ENCODE results near the gene FATE1.

Gene FATE1

DNA sequence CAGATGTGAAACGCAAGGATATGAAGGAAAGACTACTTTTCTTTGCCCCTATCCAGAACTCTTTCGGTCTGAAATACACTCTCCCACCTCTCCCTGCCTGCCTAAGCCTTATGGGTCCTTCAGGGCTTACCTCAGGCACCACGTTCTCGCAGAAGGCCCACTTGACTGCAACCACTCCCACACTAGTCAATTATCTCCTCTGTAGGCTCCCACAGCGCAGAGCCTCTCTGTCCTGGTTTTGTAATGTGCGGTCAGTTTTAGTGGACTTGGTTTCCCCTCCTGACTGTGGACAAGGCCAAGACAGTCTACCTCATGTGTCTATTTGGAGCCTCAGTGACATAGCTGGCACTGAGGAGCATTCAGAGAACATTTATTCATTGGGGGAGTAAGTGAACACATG lies 29.8 kb downstream of the FATE1 start:
- DNase-seq: no peak

DNA sequence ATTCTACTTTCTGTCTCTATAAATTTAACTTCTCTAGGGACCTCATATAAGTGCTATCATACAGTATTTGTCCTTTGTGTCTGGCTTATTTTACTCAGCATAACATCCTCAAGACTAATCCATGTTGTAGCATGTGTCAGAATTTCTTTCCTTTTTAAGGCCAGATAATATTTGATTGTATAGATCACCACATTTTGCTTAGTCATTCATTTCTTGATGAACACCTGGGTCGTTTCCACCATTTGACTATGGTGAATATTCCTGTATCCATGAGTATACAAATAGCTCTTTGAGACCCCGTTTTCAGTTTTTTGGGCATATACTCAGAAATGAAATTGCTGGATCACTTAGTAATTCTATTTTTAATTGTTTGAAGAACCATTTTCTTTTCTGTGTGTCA lies 30.7 kb downstream of the FATE1 start:
- no peak for DNase-seq

DNA sequence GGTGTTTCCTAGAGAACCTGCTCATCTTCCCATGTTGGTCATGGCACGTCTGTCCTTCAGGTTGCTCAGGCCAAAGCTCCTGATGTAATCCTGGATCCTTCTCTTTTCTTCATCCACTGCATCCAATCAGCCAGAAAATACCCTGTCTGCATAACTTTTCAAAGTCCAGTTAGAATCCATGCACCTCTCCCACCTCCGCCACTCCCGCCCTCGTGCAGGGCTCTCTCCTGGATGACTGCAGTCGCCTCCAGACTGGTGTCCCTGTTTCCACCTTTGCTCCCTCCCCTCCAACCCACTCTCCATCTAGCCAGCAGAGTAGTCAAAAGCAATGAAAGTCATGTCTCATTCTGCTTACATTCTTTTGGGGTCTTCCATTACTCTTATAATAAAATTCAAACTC lies 34.7 kb downstream of the FATE1 start:
- no peak for DNase-seq

DNA sequence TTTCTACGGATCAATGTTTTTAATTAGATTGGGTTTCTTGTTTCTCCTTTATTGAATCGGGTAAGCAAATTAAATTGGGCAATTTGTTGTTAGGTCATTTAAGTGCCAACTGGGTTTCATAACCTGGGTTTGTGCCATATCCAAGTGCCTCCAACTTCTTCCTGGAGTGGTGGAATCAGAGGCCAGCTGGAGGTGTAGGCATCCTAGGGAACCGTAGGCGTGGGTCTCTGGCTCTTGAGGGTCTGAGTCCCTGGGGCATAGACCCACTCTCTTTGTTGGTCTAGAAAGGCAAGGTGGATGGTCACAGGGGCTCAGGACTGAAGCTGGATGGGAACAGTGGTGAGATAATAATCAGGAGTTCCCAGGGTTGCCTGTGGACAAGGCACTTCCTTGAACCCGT lies 37.0 kb downstream of the FATE1 start:
- no peak for DNase-seq

DNA sequence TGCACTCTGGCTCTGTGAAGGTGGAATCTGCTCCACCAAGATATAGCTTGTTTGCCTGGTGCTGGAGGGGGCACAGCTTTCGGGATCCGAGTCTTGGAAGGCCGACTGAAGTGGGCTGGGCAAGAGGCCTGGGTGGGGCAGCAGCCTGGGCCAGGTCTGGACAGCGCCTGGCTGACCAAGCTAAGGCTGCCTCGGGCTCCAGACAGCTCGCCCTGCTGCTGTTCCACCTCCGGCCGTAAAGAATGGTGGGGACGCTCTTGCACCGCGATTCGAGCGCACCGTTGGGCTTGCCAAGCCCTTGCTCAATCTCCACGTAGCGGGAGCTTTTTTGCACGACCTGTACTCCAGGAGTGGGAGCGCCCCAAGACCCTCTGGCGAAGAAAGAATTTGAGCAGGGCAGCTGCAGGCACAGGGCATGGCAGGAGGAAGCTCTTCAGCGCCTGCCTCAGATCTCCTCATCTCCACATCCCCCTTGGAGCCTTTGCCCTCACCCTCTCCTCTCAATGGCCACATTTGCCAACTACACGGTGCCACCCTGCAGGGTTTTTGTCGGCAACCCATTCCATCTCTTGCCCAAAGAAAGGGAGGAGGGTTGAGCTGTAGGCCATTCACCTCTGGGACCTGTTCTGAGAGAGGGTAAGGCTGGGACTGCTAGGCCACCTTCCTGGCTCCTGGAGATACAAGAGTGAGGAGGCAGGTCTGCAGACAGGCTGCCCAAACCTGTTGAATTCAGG lies 37.6 kb downstream of the FATE1 start:
- DNase-seq: peak; percentile 47

DNA sequence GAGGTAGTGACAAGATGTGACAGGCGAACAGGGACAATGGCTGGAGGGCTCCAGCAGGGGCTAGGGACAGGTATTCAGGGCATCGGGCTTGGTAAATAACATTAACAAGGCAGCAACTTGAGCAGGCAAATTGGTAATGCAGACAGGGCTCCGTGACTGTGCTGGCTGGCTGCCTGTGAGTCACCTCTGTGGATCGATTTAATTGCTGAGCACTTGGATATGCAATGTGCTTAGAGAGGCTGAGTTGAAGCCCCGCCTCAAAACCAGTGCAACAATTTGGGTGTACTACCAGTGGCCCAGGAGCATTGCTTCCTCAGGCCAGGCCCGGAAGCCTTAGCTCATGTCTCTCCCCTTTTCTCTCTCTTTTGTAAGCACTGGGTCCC lies 38.2 kb downstream of the FATE1 start:
- DNase-seq: peak; percentile 84

DNA sequence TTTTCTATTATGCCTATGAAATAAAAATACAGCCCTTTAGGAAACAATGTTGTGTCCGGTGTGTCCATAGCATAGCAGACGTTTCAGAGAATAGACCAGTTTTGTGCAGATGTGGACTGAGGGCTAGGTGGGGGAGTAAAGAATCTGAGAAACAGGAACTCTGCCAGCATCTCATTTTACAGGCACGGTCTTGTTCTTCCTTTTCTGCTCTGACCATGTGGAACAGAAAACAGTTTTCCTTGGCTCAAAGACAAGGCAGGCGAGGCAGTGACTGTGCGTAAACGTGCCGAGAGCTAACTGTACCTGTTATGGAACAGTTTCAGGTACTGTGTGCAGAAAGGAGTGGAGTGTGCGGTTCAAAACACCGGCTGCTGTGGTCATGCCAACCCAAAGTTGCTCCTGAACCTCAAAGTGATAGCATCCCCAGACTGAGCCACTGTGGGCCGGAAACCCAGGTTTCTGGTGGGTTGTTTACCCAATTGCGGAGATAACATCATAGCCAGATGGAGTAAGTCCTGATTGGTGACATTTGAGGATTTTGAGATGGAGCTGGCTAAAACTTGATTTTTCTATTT lies 38.9 kb downstream of the FATE1 start:
- peak; percentile 53 for DNase-seq

DNA sequence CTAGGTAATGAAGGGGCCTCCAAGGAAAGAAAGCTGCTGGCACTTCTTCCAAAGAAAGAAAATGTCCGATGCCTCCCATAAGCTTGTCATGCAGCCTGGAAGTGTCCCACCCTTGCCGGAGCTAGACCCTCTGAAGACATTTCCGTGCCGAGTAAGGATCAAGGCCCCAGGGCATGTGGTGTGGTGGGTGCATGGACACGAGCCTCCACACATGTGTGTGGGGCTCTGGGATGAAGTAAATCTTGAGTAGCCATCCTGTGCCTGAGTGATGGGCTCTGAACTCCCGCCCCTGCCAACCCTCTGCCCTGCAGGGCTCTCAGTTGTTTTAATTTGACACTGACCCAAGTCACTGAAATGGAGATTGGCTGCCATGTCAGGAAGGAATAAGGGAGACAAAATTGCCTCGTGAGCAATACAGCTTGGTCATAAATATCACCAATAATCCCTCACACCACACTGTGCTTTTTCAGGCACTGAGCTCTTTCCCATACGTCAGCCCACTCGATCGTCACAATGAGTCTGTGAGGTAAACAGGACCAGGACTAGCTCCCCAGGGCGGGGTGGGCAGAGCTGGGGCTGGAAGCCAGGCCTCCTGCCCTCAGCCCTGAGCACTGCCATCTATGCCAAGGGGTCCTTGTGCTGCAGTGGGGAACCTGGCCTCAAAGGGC lies 43.3 kb downstream of the FATE1 start:
- DNase-seq: no peak

DNA sequence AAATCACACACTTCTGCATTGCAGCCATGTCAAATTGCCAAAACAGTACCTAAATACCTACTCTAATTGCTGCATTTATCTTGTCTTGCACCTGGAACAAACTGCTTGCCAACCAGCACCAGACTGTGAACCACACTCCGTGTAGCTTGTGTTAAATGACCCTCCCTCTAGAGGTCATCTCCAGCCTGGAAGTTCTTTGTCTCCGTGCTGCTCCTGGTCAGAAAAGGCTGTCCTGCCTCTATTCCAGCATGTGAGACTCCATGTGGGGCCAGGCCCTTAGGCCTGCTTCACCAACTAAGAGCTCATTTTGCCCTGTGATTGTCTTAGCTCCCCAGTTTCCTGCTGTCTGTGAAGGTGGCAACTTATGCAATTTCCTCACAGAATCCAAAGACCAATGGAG lies 47.0 kb downstream of the FATE1 start:
- no peak for DNase-seq

DNA sequence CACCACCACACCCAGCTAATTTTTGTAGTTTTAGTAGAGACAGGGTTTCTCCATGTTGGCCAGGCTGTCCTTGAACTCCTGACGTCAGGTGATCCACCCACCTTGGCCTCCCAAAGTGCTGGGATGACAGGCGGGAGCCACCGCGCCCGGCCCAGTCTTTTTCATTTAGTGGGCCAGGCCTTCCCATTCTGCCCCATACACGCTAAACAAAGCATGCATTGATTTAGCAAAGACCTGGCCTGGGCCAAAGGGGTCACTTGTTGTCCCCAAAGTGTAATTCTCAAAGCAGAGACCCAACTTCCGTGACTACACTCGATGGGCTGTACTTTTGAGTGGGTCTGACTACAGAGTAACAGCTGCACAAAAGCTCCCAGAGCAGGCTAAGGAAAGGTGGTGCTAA lies 47.9 kb downstream of the FATE1 start:
- DNase-seq: no peak

DNA sequence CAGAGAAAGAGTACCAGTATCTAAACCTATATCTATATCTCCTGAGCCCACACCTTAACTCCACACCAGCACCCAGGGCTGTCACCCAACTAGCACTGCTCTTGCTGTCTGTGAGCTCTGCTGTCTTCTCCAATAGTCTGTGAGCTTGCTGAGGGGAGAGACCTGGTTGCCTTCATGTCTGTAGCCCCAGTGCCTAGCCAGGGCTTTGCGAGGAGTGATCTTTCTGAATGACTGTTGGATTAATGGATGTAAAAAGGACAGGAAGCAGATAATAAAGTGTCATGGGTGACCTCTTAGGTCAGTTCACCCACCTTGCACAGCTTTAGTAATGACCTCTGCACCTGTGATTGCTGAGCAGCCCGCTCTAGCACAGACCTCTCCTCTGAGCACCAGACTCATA lies 49.2 kb downstream of the FATE1 start:
- no peak for DNase-seq

DNA sequence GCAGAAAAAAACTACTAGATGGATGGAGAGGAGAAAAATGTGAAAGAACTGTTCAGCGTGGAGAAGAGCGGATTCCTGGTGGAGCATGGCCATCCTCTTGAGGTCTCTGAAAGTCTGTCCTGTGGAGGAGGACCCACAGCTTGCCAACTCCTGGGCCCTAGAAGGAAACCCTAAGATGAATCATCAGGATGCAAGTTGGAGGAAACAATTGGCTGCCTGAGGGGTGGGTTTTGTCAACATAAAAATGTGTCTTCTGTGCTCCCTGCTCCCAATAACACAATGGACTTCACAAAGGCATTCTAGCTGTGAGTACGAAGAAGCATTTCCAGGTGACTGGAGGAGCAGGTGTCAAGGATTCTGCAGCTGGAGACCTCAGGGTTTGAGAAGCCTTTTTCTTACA lies 55.9 kb downstream of the FATE1 start:
- no peak for DNase-seq

Measured in fibroblast of upper back skin (primary cell).